SU-DHL-6 (cell line): ENCODE measurements around the gene KIF16B.

Experiments
- H2AFZ ChIP-seq: fragments of 200-600 bp; sonication (generic); 2 replicates; pipeline ENCODE4 v1.6.1; 2014; ENCODE audit warnings: low read depth, mild to moderate bottlenecking, moderate library complexity, mixed read lengths, antibody characterized with exemption, low read length; ENCODE audit not compliant: severe bottlenecking
- H3F3A ChIP-seq: fragments of 200-600 bp; shearing (Covaris generic); 2 replicates; pipeline ENCODE4 v1.6.0; 2016; ENCODE audit warnings: antibody characterized with exemption, mild to moderate bottlenecking; ENCODE audit not compliant: insufficient read depth
- H3K27ac ChIP-seq: fragments of 200-600 bp; sonication (generic); 2 replicates; pipeline ENCODE4 v1.5.1; 2016; ENCODE audit warnings: low read depth, mild to moderate bottlenecking, low read length, moderate library complexity, mixed read lengths
- H3K27me3 ChIP-seq: fragments of 200-600 bp; sonication (generic), shearing (Covaris generic); 2 replicates; pipeline ENCODE4 v1.6.0; 2014; ENCODE audit warnings: mild to moderate bottlenecking, low read length
- H3K36me3 ChIP-seq: fragments of 200-600 bp; sonication (generic); 2 replicates; pipeline ENCODE4 v1.6.1; 2014; ENCODE audit warnings: mild to moderate bottlenecking, low read length, mixed read lengths
- H3K4me2 ChIP-seq: fragments of 300-600, 200-600 bp; shearing (Covaris generic), sonication (generic); 2 replicates; pipeline ENCODE4 v1.6.0; 2014; ENCODE audit warnings: low read length, low read depth, mild to moderate bottlenecking; ENCODE audit not compliant: poor library complexity, severe bottlenecking
- H3K4me3 ChIP-seq: fragments of 200-600 bp; sonication (generic); 2 replicates; pipeline ENCODE4 v1.5.1; 2014; ENCODE audit warnings: antibody characterized with exemption, low read length, mild to moderate bottlenecking, mixed read lengths; ENCODE audit not compliant: insufficient read depth, poor library complexity, severe bottlenecking
- H3K79me2 ChIP-seq: fragments of 200-600 bp; sonication (generic); 2 replicates; pipeline ENCODE4 v1.6.1; 2014; ENCODE audit warnings: mild to moderate bottlenecking, low read length, moderate library complexity; ENCODE audit not compliant: insufficient read depth
- H3K9ac ChIP-seq: fragments of 200-600 bp; sonication (generic); 2 replicates; pipeline ENCODE4 v1.7.0; 2014; ENCODE audit warnings: mild to moderate bottlenecking, low read length
- H3K9me2 ChIP-seq: fragments of 200-600 bp; sonication (generic); replicated peaks from 2 replicates; pipeline ENCODE4 v1.6.1; 2014; ENCODE audit warnings: low read length; ENCODE audit not compliant: insufficient read depth
- H3K9me3 ChIP-seq: fragments of 200-600 bp; sonication (generic); 2 replicates; pipeline ENCODE4 v1.6.1; 2014; ENCODE audit warnings: low read length, mixed read lengths; ENCODE audit not compliant: insufficient read depth
- H4K20me1 ChIP-seq: fragments of 200-600 bp; sonication (generic); 2 replicates; pipeline ENCODE4 v1.6.1; 2014; ENCODE audit warnings: low read depth, mild to moderate bottlenecking, antibody characterized with exemption, low read length, moderate library complexity, mixed read lengths
- CTCF ChIP-seq: fragments of 200-600 bp; sonication (generic); IDR thresholded peaks from one replicate; pipeline ENCODE4 v1.5.1; 2017; ENCODE audit warnings: antibody characterized with exemption, mild to moderate bottlenecking, low read length, moderate library complexity; ENCODE audit not compliant: insufficient read depth, poor library complexity, severe bottlenecking
- EZH2phosphoT487 ChIP-seq: fragments of 200-600 bp; sonication (generic), shearing (Covaris generic); conservative IDR thresholded peaks from 2 replicates; pipeline ENCODE4 v1.6.1; 2018; ENCODE audit warnings: mild to moderate bottlenecking, antibody characterized with exemption, low read length, moderate library complexity, mixed read lengths

Gene KIF16B

GRCh38 chr20:16411361-16411760 lies 161.9 kb downstream of the KIF16B start:
- Histone ChIP-seq H3K9me2 (no peaks in the 10 kb centered on the region), H3K36me3 (no peaks in the 10 kb centered on the region), H3F3A (no peaks in the 10 kb centered on the region), H3K27ac (no peak overlapping the region), H3K4me3 (no peak overlapping the region), H2AFZ (no peak overlapping the region), H3K4me2 (no peak overlapping the region), H3K27me3 (no peaks in the 10 kb centered on the region), H4K20me1 (no peaks in the 10 kb centered on the region), H3K9ac (no peak overlapping the region), H3K9me3 (no peaks in the 10 kb centered on the region), H3K79me2 (no peaks in the 10 kb centered on the region)
- TF ChIP-seq EZH2phosphoT487 (no peak), CTCF (no peak)

GRCh38 chr20:16410626-16411025 lies 162.6 kb downstream of the KIF16B start:
- no peaks in the 10 kb centered on the region for H4K20me1 ChIP-seq
- TF ChIP-seq EZH2phosphoT487: no peak
- TF ChIP-seq CTCF: no peak
- no peaks in the 10 kb centered on the region for H3K27me3 ChIP-seq
- H3F3A ChIP-seq: no peaks in the 10 kb centered on the region
- H3K9ac ChIP-seq: no peak overlapping the region
- no peaks in the 10 kb centered on the region for H3K36me3 ChIP-seq
- no peak overlapping the region for H3K4me2 ChIP-seq
- H3K4me3 ChIP-seq: no peak overlapping the region
- no peaks in the 10 kb centered on the region for H3K9me2 ChIP-seq
- no peak overlapping the region for H3K27ac ChIP-seq
- H3K9me3 ChIP-seq: no peaks in the 10 kb centered on the region
- H3K79me2 ChIP-seq: no peaks in the 10 kb centered on the region
- no peak overlapping the region for H2AFZ ChIP-seq

GRCh38 chr20:16408981-16409380 lies 164.3 kb downstream of the KIF16B start:
- Histone ChIP-seq H4K20me1 (no peaks in the 10 kb centered on the region), H3F3A (no peaks in the 10 kb centered on the region), H3K27ac (no peak overlapping the region), H3K4me2 (no peak overlapping the region), H3K4me3 (no peak overlapping the region), H3K9me2 (no peaks in the 10 kb centered on the region), H3K27me3 (no peaks in the 10 kb centered on the region), H3K9ac (no peak overlapping the region), H3K79me2 (no peaks in the 10 kb centered on the region), H2AFZ (no peak overlapping the region), H3K9me3 (no peaks in the 10 kb centered on the region), H3K36me3 (peaks cover 6% of the 10 kb centered on the region; the same call in 1 of the 2 replicates)
- no peak for TF ChIP-seq EZH2phosphoT487
- TF ChIP-seq CTCF: no peak
